SKM-1 (cell line): Measurements from ENCODE around the gene RAB40A.
"Not testable (repeated sequence)": the region's sequence is repeated elsewhere in the genome, so short reads cannot be mapped to it uniquely, and the experiment has no call there.

Experiments used
- DNase-seq: peaks from one replicate; lab custom pipeline; 2025; ENCODE audit not compliant: unreplicated experiment; lab: John Stamatoyannopoulos, UW

RAB40A gene

DNA sequence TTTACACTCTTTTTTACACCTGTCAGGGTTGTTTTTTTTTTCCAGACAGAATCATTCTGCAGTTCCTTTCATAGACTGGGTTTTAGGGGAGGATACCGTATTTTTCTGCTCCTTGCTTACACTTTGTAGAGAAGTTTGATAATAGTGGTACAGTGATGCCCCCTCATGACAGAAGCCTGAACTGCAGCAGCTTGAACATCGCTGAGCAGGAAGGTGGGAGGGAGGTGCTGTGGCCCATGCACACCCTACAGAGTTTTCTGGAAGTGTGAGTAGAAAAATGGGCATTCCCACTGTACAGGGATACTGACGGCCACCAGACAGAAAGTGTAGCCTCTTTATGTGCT lies 54.5 kb downstream of the RAB40A start:
- peak; percentile 7 for DNase-seq

DNA sequence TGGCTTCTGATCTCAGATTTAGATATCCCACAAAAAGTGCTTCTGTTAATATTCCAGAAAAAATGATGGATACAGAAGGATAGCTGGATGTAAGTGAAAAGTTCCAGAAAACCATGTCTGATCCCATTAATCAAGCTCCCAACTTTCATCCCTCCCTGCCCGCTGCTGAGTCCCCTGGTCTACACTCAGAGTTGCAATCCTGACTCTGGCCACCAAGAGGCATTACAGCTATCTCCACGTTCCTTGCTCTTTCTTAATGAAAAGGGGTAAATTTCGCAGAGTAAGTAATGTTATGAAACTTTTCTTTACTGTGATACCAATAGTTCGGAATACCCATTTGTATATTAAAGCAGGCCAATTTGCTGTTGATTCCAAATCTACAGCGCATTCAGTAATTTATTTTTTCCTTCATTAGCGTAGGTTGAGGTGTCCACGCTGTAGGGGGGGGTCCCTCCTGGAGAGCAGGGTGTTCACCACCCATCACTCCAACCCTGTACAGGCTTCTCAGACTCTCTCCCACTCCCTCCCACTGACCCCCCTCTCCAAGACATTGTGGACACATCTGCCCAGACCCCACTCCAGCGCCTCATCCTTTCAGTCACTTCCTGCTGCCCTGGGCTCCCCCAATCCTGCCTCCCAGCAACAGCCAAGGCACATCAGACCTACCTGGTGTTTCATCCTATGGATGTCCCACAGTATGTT lies 55.1 kb downstream of the RAB40A start:
- DNase-seq, result no peak

DNA sequence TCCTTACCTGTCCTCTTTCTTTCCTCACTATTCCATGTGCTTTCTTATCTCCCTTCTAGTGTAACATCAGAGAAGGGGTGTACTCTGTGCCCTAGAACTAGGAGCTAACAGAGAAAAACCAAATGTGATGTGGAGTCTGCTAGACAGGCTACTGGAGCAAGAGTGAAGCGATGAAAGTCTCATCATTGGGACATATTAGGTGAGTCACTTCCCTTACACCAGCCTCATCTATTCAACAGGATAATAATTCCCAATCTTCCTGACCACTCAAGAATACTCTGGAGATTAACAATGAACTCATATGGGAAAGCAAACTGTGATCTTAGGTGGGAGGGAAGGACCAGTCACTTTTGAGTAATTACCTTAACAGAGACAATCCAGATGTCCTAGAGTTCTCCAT lies 58.1 kb downstream of the RAB40A start:
- DNase-seq, result no peak

DNA sequence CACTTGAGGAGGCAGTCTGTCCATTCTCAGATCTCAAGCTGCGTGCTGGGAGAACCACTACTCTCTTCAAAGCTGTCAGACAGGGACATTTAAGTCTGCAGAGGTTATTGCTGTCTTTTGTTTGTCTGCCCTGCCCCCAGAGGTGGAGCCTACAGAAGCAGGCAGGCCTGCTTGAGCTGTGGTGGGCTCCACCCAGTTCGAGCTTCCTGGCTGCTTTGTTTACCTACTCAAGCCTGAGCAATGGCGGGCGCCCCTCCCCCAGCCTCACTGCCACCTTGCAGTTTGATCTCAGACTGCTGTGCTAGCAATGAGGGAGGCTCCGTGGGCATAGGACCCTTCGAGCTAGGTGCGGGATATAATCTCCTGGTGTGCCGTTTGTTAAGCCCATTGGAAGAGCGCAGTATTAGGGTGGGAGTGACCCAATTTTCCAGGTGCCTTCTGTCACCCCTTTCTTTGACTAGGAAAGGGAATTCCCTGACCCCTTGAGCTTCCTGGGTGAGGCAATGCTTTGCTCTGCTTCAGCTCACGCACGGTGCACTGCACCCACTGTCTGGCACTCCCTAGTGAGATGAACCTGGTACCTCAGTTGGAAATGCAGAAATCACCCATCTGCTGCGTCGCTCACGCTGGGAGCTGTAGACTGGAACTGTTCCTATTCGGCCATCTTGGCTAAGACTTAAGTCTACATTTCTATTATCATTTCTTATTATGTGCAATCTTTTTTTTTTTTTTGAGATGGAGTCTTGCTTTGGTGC lies 59.1 kb downstream of the RAB40A start:
- not testable (repeated sequence) for DNase-seq

DNA sequence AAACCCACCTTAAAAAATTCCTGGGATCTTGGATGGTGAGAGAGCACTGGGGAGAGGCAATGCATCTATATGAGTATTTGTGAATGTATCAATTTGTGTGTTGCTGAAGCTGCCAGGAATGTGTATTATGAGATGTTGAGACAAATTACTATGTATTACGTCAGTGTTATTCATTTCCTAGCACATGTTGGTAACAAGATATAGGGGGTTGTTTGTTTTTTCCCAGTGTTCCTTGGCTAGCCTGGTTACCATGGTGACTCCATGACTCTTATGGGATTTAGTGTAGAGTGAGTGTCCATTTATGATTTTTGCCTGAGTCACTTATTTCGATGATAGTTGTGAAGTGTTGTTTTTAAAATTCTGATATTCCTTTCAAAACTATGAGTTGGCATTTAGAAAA lies 65.6 kb downstream of the RAB40A start:
- DNase-seq, result no peak
